Esophagus (tissue), 2 donors: ENCODE data around the gene KIF26A. TPM values are rescaled to one million over a fixed set of nuclear protein-coding genes. Genes with fewer than 3 reads are reported as not detected.
A peak's percentile ranks its signal among the peaks of the same experiment; 100 is the strongest.

Experiments
- H3K27ac ChIP-seq, 2 donors: one replicate each; pipeline ENCODE4 v1.5.1; 2013; ENCODE audit warnings: low read depth in 2 of 2, mild to moderate bottlenecking in 2 of 2, inconsistent platforms in 1 of 2, low read length in 1 of 2, moderate library complexity in 1 of 2
- H3K27me3 ChIP-seq, 2 donors: one replicate each; pipeline ENCODE4 v1.6.1; 2013; ENCODE audit warnings: low read length in 2 of 2, control low read depth in 1 of 2, mild to moderate bottlenecking in 1 of 2; ENCODE audit not compliant: insufficient read depth in 2 of 2, control insufficient read depth in 1 of 2
- H3K36me3 ChIP-seq, 2 donors: one replicate each; pipeline ENCODE4 v1.6.1; 2013; ENCODE audit warnings: low read length in 1 of 2; ENCODE audit not compliant: control insufficient read depth in 2 of 2, insufficient read depth in 2 of 2
- H3K4me1 ChIP-seq, 2 donors: one replicate each; pipeline ENCODE4 v1.6.1; 2013; ENCODE audit warnings: low read length in 1 of 2; ENCODE audit not compliant: control insufficient read depth in 2 of 2, insufficient read depth in 2 of 2
- H3K4me3 ChIP-seq, 2 donors: one replicate each; pipeline ENCODE4 v1.5.1; 2013; ENCODE audit warnings: low read length in 2 of 2, mild to moderate bottlenecking in 2 of 2, low read depth in 1 of 2, moderate library complexity in 1 of 2
- H3K9me3 ChIP-seq, 2 donors: one replicate each; pipeline ENCODE4 v1.6.1; 2013; ENCODE audit warnings: mild to moderate bottlenecking in 2 of 2, low read depth in 1 of 2, low read length in 1 of 2, moderate library complexity in 1 of 2; ENCODE audit not compliant: control insufficient read depth in 2 of 2, insufficient read depth in 1 of 2
- WGBS, 2 donors: extraction: QIAGEN DNeasy Blood & Tissue Kit; methylation state at CpG; one replicate each; pipeline ENCODE4 v1.1.7; 2013; 5-methylcytosine and 5-hydroxymethylcytosine counted together
- polyA plus RNA-seq, 2 donors: library from polyadenylated mRNA; stranded (reverse); fragments of 200-250 nt; gene quantifications; one replicate each; pipeline ENCODE4 v1.2.3, GENCODE V29; 2013
- donor health status: healthy with polysubstance abuse.
- donor health status: Bipolar disorder and iron deficiency.

KIF26A gene
- polyA plus RNA-seq, 2 donors, result 0.73 to 1.8 TPM

GRCh38 chr14:104107101-104107581, 31.2 kb upstream of the KIF26A start:
- Histone ChIP-seq H3K36me3 (no peaks in the 10 kb centered on the region), H3K27ac (peak overlapping the region; percentile 79 to 93), H3K4me3 (peak overlapping the region; percentile 15 to 35), H3K9me3 (no peaks in the 10 kb centered on the region), H3K27me3 (no peaks in the 10 kb centered on the region), H3K4me1 (peaks cover 7 to 59% of the 10 kb centered on the region in 2 donors)
- 78 to 81% methylated on average over 19 of the region's 19 CpGs for WGBS, 2 donors

- Histone ChIP-seq H3K27ac (peak overlapping the region; percentile 79 to 93), H3K9me3 (no peaks in the 10 kb centered on the region), H3K27me3 (no peaks in the 10 kb centered on the region), H3K4me1 (peaks cover 3 to 64% of the 10 kb centered on the region in 2 donors), H3K36me3 (no peaks in the 10 kb centered on the region), H3K4me3 (peak overlapping the region; percentile 34 to 35)
- 54 to 59% methylated on average over 31 to 32 of the region's 32 CpGs for WGBS, 2 donors
Observed at GRCh38 chr14:104107611-104108569, 30.5 kb upstream of the KIF26A start.

- Histone ChIP-seq H3K9me3 (no peaks in the 10 kb centered on the region), H3K36me3 (no peaks in the 10 kb centered on the region), H3K27me3 (no peaks in the 10 kb centered on the region), H3K4me3 (peak overlapping the region; percentile 19 to 34), H3K27ac (peak overlapping the region; percentile 79 to 93), H3K4me1 (peaks cover 3 to 70% of the 10 kb centered on the region in 2 donors)
- 44 to 47% methylated on average over 26 of the region's 26 CpGs for WGBS, 2 donors
Observed at GRCh38 chr14:104108570-104109541, 29.5 kb upstream of the KIF26A start.

GRCh38 chr14:104109731-104110361, 28.5 kb upstream of the KIF26A start:
- Histone ChIP-seq H3K27me3 (no peaks in the 10 kb centered on the region), H3K27ac (peak overlapping the region in 1 of 2 donors; percentile 93), H3K9me3 (no peaks in the 10 kb centered on the region), H3K4me1 (peaks cover 0 to 68% of the 10 kb centered on the region in 2 donors), H3K4me3 (no peak overlapping the region), H3K36me3 (no peaks in the 10 kb centered on the region)
- WGBS, 2 donors, result 83 to 84% methylated on average over 24 of the region's 24 CpGs

- Histone ChIP-seq H3K4me1 (peaks cover under 1 to 61% of the 10 kb centered on the region in 2 donors), H3K27me3 (no peaks in the 10 kb centered on the region), H3K9me3 (no peaks in the 10 kb centered on the region), H3K4me3 (no peak overlapping the region), H3K36me3 (no peaks in the 10 kb centered on the region), H3K27ac (peak overlapping the region in 1 of 2 donors; percentile 86)
- WGBS, 2 donors, result 44 to 50% methylated on average over 18 of the region's 18 CpGs
Observed at GRCh38 chr14:104110491-104111209, 27.7 kb upstream of the KIF26A start.

GRCh38 chr14:104111301-104112112, 26.9 kb upstream of the KIF26A start:
- Histone ChIP-seq H3K27me3 (no peaks in the 10 kb centered on the region), H3K4me1 (peaks cover 2 to 59% of the 10 kb centered on the region in 2 donors), H3K27ac (peak overlapping the region; percentile 66 to 86), H3K9me3 (no peaks in the 10 kb centered on the region), H3K36me3 (no peaks in the 10 kb centered on the region), H3K4me3 (no peak overlapping the region)
- WGBS, 2 donors, result 49 to 53% methylated on average over 18 to 21 of the region's 21 CpGs

GRCh38 chr14:104112113-104112505, 26.3 kb upstream of the KIF26A start:
- peak overlapping the region; percentile 66 to 86 for H3K27ac ChIP-seq
- H3K4me3 ChIP-seq, result no peak overlapping the region
- 60 to 65% methylated on average over 5 to 6 of the region's 6 CpGs for WGBS, 2 donors
- H3K27me3 ChIP-seq, result no peaks in the 10 kb centered on the region
- peaks cover 2 to 54% of the 10 kb centered on the region in 2 donors for H3K4me1 ChIP-seq
- no peaks in the 10 kb centered on the region for H3K9me3 ChIP-seq
- H3K36me3 ChIP-seq, result no peaks in the 10 kb centered on the region
